ENCODE data around the gene CLCNKA.
"Not testable (repeated sequence)": the region's sequence is repeated elsewhere in the genome, so short reads cannot be mapped to it uniquely, and the experiment has no call there.

Gene CLCNKA

DNA sequence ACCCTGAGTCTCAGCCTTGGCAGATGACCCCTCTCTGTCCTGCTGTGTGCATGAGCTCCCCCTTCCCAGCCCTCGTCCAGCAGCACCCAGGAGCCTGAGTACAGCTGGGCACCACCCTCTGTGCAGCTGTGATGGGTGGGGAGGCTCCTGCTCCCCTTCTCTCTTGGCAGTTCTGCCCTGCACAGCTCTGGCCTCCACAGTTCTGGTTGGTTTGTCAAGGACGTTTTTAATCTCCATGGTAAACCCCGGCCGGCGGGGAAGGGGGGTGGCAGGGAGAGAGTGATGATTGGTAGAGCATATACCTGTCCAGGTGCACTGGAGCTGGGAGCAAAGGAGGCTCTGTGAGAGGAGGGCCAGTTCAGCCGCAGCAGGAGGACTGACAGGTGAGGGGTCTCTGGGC is at the start of gene CLCNKA:
TSS of gene CLCNKA (plus strand) at position 356 of the 400 bp plus-strand sequence. CDS start 584 bp downstream, outside the sequence.
- no peak for DNase-seq

DNA sequence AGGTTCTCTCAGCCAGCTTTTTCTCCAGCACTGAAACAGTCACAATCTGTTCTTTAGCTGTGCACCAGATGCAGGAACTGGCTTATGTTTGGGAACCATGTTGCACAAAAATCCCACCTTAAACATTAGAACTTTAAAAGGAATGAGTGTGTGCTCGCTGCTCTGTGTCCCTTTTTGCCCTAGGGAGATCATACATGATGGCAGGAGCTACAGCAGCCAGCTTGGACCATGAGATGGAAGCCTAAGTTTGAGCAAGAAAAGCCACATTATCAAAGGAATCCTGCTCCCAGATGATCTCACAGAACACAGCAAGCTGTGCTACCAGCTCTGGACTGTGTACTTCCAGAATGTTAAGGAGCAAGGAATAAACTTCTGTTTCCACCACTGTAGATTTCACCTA is 49.4 kb upstream of the CLCNKA start:
- DNase-seq, result no peak

DNA sequence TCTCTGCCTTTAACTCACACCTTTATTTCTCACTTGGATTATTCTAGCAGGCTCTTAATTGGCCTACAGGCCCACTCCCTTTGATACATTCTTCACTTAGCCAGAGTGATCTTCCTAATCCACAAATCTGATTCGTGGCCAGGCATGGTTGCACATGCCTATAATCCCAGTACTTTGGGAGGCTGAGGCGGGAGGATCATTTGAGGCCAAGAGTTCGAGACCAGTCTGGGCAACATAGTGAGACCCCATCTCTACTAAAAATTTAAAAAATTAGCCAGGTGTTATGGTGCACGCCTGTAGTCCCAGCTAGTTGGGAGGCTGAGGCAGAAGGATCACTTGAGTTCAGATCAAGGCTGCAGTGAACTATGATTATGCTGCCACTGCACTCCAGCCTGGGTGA is 48.1 kb upstream of the CLCNKA start:
- no peak for DNase-seq

DNA sequence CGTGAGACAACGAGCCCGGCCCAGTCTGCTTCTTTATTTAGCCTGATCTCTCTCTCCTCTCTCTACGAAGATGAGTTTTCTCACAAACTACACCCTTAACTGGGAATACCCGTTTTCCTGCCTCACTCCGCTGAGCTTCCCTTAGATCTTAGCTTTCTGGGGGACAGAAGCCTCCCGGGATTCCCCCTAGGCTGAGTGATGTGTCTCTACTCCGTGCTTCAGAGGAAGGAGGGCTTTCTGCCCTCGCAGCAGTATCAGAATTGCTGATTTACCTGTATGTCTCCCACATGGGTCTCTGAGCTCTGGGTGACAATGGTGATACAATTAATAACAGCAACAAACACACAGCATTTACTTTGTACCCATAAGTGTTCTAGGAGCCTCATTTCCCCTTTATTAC is 47.0 kb upstream of the CLCNKA start:
- DNase-seq, result peak in 1 of 2 donors; percentile 16

DNA sequence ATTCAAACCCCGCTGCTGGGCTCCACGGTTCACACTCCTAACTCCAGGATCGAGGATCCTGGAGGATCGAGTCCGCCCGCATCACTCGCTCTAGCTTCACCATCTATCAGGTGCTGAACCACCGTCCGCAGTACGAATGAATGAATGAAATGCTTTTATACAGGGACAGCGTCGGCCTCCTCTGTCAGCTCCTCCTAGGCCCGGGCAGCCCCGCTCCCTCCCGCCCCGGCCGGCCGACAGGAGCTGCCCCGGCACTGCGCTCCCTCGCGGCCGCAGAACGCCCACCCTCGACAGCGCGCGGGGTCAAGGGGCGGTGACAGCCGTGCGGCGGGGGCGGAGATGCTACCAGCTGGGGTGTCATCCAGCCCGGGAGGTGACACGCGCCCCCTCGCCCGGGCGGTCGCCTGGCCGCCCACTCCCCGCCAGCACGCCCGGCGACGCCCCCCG is 46.5 kb upstream of the CLCNKA start:
- DNase-seq, result peak; percentile 82 to 88

DNA sequence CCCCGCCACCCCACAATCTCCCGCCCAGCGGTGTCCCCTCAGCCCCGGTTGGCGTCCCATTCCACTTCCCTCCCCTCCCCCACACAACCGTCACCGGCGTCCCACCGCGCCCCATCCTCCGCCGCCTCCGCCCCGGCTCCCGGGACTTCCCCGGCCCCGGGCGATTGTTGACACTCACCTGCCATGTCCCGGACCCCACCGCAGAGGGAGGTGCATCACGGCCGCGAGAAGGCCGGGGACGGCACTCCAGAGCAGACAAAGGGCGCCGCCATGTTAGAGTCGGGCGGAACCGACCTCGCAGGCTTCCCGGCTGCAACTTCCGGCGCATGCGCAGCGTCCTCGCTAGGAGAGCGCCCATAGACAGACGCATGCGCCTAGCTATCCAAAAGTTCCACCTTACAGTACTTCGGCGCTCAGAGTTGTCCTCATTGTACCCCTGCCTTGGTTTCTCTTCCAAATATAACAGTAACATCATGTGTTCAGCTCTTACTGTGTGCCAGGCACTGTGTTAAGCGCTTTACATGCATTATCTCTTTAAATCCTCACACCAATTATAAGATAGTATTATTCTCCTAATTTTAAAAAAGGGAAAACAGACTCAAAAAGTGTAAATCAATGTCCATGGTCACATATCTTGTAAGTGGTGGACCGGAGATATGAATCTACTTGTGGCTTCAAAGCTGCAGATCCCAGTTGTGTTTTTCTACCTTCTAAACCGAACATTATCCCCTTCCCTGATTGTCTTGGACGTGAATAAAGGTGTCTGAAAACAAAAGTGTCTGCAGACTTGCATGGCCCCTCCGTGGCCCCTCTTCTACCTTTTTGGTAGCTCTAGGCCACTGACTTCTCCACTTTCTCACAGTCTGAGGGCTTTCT is 45.8 kb upstream of the CLCNKA start, which contains the start of gene ZBTB17:
TSS of gene ZBTB17 (minus strand) at position 297 of the 876 bp plus-strand sequence. CDS start 27,606 bp downstream, outside the sequence.
- DNase-seq, result peak; percentile 96 to 98

DNA sequence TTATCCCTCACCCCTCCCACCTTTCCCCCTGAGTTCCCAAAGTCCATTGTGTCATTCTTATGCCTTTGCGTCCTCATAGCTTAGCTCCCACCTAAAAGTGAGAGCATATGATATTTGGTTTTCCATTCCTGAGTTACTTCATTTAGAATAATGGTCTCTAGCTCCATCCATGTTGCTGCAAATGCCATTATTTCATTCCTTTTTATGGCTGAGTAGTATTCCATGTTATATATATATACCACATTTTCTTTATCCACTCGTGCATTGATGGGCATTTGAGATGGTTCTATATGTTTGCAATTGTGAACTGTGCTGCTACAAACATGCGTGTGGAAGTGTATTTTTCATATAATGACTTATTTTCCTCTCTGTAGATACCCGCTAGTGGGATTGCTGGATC is 43.9 kb upstream of the CLCNKA start:
- not testable (repeated sequence) for DNase-seq

DNA sequence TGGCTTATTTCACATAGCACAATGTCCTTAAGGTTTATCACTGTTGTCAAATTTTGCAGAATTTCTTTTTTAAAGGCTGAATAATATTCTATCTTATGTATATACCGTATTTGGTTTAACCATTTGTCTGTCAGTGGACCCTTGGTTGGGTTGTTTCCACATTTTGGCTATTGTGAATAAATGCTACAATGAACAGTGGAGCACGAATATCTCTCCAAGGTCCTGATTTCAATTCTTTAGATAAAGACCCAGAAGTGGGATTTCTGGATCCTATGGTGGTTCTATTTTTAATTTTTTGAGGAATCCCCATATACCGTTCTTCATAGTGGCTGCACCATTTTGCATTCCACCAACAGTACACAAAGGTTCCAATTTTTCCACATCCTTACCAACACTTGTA is 40.2 kb upstream of the CLCNKA start:
- no peak for DNase-seq

DNA sequence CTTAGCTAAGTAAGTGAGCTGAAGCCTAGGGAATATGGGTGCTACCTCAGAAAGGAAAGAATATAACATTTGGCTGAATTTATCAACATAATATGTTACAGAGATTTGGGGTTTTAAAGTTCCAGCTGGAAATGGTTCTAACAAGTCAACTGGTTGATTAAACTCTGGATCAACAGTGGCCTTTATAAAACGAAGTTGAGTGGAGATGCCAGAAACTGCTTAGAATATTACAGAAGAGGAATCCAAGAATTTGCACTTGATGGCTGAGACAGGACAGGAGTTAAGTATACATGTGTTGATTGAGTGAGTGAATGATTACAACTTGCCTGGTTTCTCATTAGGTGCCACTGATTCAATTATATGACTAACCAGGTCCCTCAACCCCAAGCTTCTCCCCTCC is 38.6 kb upstream of the CLCNKA start:
- no peak for DNase-seq

DNA sequence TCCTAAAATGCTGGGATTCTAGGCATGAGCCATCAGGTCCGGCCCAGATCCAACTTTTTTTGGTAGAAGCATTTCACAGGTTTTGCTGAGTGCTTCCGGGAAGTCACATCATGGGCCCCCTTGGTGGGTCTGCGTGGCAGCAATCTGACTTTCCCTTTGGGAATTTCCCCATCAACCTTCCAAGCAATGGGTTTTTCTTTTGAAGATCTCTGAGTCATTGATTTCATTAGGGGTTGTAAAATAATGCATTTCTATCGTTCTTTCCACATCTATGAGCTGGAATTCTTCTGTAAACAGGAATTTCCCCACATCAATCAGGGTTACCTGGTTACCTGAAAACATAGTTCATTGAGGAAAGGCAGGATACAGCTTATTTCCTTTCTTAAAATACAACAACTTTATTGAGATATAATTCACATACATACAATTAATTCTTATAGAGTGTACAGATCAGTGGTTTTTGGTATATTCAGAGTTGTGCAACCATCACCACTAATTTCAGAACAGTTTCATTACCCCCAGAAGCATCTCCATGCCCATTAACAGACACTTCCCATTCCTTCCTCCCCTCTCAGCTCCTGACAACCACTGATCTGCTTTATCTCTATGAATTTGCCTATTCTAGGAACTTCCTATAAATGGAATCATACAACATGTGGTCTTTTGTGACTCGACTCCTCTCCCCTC is 36.1 kb upstream of the CLCNKA start:
- no peak for DNase-seq

DNA sequence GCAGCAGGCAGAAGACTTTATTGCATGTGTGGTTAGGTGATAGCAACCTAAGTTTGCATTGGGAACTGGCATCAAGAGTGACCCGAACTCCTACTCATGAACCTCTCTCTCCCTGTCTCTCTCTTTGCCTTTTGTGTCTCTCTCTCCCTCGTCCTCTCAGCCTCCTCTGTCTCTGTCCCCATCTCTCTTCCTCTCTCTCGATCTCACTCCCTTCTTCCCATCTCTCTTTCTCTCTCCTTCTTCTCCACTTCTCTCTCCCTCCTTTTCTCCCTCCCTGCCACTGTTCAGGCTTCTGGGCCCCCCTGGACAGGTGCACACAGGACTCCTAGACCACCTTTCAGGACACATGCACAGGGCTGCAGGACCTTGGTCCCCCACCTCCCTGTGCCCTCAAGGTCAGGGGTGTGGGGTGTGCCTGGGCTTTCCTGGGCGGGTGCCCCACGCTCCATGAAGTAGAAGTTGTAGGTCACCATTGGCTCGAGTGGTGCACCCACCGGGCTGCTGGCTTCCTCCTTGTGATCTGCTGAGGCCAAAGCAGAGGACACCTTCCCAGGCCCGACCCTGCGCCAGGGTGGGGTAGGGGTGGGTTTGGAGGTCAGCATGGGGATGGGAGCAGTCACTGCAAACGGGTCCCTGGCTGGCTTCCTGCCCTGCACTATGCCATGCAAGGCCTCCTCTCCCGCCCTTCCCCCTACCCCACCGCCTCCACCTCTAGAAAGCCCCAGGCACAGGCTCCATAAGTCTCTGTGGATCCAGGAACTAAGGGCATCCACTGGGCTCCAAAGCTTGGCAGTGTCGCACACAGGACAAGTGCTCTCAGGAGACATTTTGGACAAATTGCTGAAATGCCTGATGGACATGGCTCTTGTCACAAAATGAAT is 32.7 kb upstream of the CLCNKA start:
- DNase-seq, result no peak

DNA sequence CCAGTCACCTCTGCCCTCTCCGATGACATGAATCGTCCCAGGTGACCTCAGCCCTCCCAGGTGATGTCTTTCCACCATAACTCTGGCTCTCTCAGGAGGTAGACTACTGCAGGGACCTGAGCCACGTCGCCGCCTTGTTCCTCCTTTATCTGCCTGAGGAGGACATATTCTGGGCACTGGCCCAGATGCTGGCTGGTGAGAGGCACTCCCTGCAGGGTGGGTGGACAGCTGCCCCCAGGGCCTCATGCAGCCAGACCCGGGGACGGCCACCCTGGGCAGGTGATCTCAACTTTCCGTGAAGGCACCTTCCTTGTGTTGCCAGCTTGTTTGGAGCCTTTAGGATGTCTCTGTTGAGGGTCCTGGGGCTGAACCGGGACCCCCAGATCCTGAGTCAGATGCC is 32.1 kb upstream of the CLCNKA start:
- no peak for DNase-seq

DNA sequence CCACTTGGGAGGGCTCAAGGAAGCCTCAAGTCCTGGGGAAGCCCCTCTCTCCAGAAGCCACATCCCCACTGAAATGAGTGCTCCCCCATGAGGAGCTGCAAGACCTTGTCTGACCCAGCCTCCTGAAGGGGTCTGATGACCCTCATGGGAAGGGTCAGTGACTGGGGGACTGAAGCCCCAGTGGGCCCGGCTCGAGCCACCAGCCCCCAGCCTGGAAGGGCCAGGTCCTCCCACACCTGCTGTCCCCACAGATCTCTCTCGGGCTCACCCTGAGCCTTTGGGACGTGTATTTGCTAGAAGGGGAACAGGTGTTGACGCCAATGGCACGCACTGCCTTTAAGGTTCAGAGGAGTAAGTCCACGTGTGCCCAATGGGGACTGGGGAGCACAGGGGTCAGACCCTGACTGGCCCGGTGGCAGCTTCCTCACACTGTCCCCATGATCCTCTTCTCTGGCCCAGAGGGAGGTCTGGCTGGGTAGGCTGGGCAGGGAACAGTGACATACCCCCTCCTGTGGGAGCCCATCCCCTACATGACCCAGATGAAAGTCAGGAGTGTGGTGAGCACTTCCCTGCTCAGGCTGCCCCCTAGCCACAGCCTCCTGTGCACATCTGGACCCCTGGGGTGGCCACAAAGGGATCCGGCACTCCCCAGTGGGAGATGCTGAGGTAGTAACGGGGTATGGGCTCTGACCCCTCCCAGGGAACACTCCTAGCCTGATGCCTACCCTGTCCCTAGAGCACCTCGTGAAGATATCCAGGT is 30.2 kb upstream of the CLCNKA start:
- DNase-seq, result no peak

DNA sequence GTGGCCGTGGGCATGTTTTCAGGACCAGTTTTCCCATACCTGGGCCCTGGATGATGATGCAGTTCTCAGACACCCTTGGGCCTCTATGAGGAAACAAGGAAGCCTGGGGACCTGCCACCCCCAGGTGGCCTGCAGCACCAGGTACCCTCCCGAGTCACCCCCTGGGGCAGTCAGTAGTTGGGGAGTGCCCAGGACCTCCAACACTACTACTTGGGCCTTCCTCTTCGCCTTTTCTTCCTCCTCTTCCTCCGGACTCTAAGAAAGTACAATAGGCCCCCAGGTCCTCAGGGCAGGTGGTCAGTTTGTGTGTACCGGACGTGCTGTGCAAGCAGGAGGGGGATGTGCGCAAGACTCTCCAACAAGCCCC is 29.7 kb upstream of the CLCNKA start:
- DNase-seq, result no peak

DNA sequence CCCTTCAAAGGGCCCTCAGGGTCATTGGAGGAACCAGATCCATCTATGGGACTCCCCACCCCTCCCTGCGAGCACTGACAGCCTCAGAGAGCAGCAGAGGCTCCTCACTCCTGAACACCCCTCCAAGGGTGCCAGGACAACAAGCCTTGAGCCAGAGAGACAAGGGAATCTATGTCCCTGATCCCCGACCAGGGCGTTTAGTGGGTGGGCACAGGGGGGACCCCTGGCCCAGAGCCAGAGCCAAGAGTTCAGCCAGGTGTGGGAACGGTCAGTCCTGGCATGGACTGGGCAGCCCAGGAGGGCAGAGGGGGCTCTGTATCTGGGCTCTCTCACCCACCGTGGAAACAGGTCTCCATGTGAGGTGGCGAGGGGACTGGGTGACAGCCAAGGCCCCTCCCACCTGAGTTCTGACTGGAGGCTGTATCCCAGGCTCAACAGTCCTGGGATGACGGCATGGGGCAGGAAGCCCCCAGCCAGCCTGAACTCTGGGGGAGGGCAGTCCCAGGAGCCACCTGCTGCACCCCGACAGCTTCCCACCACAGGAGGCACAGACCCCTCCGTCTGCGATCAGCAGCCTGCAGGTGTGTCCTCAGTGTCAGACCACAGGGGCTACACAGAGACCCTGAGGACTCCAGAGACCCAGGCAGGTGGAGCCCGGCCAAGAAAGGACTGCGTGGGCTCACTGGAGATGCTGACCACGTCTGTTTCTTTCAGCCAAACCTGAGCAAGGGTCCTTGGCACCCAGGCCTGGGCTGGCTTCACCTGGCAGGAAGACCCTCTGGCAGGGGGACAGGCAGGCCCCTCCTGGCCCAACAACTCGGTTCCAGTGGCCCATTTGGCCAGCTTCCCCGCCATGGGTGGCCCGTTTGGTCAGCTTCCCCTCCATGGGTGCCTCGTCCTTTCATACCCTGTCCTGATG is 29.0 kb upstream of the CLCNKA start:
- no peak for DNase-seq

DNA sequence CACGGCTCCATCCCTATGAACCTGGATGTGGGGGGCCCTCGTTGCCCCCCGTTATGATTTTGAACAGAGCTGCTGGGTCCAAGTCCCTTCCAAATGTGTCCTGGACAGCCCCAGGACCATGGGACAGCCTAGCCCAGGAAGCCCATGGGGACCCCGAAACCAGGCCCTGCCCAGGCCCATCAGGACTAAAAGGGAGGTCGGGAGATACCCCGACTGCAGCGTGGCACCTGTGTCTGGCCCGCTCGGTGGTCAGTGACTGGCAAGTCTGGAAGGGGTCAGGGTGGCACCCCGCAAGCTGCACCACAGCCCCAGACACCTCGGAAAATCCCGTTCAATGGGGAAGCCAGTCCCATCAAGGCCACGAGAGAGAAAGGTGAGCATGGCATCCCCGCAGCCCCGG is 28.2 kb upstream of the CLCNKA start:
- DNase-seq, result no peak

DNA sequence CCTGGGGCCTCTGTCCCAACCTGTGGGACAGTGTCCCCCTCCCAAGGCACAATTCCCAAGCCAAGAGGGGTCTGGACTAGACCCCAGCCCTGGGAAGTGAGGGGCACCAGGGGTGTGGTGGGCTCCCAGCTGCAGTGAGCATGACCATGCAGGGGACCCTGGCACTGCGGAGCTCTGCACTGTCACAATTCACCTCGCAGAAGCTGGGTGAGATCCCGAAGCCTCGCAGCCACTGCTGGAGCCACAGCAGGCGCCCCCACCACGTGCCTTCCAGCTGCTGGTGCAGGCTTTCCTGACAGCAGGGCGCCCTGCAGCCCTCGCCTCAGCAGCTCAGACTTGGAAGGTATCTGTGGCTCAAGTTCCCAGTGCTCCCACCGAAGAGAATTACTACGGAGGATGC is 27.8 kb upstream of the CLCNKA start:
- no peak for DNase-seq

DNA sequence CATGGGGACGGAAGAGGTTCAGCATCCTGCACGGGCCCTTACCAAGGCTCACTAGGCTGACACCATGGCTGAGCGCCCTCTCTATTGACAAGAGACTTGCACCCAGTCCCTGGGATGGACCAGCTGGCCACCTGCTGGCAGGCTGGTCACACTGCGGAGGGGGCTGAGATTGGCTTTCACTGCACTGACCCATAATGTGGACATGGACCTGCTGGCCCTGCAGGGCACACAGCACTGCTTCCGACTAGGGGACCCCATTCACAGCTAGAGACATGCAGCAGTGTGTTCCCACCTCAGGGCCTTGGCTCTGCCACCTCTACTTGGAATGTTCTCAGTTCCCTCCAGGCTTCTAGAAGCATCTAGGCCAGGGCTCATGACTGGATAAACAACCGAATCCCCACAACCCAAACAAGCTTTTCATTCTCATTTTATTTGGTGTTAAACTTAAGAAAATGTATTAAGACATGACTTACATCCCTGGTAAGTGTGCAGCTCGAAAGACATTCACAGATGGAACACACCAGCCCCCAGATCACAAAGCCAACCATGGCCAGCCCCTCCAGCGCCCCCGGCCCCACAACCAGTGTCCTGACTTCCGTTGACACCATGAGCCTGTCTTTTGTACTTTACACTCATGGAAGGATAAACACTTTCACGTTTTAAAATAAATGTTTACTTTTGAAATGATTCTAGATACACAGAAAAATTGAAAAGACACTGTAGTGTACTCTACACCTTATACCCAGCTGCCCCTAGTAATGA is 27.1 kb upstream of the CLCNKA start:
- peak; percentile 42 to 44 for DNase-seq

DNA sequence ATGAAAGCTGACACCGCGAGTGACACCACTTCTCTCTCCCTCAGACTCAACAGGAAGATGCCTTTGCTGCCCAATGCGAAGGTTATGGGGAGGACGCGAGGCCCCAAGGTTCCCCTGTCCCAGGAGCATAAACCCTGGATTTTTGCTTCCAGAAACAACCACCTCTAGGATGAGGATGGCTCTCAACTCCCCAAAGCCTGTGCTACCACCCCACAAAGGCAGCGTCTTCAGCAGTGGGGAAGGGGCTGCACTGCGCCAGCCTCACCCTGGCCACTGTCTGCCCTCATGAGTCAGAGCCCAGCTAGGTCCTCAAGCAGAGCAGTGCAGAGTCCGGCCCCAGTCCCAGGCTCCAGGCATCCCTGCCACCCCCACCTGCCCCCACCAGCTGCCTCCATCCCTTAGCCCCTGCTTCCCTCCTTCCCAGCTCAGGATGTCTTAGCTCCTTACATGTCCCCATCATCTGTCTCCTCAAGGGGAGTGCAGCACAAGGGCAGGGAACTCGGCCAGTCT is 24.7 kb upstream of the CLCNKA start:
- no peak for DNase-seq

DNA sequence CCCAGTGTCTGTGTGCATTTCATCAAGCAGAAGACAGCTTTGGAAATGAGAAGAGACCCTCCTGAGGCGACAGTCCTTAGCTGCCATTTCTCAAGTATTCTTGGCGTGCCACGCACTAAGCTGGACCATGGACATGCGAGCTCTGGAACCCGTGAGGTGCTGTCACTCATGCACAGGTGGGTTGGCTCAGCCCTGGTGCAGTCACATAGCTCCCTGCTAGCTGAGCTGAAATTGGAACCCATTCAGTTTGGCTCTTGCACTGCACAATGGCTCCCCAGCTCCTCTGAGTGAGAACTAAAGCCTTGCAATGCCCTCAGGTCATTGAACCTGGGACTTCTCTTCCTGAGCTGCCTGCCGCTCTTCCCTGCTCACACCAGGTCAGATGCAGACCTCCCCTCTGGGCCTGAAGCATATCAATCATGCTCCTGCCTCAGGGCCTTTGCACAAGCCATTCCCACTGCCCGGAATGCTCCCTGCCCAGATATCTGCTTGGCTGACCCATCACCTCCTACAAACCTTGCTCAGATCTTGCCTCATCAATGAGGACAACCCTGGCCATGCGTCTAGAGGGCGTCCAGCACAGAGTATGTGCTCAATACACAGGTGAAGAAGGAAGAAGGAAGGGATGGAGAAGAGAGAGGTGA is 24.1 kb upstream of the CLCNKA start:
- no peak for DNase-seq
